Natural killer cell (primary cell): ENCODE measurements around the gene EXOSC3. TPM values are rescaled to one million over a fixed set of nuclear protein-coding genes. Genes with fewer than 3 reads are reported as not detected.
"Not testable (repeated sequence)": the region's sequence is repeated elsewhere in the genome, so short reads cannot be mapped to it uniquely, and the experiment has no call there.

Source experiments
- ATAC-seq, 3 donors: fragments of 150-1000 bp in 2 of 3; fragments of 200-7000 bp in 1 of 3; cut with Tn5 transposase; 1 replicate in 1 of 3; 2 replicates in 2 of 3; pipeline ENCODE4 v1.10.0; 2021; ENCODE audit warnings: mild to moderate bottlenecking in 2 of 3, moderate library complexity in 2 of 3
- DNase-seq, 2 donors: peaks; one replicate each; pipeline versions ENCODE4 v3.0.0 to v3.0.0-alpha.2; 2013 to 2021; ENCODE audit warnings: mixed read lengths in 1 of 2
- H3K27ac ChIP-seq: one replicate; pipeline ENCODE4 v1.5.1; 2013; ENCODE audit warnings: mild to moderate bottlenecking, low read length
- H3K27me3 ChIP-seq: one replicate; pipeline ENCODE4 v1.6.1; 2013; ENCODE audit warnings: low read length; ENCODE audit not compliant: control insufficient read depth, insufficient read depth
- H3K36me3 ChIP-seq: one replicate; pipeline ENCODE4 v1.6.1; 2013; ENCODE audit warnings: low read length; ENCODE audit not compliant: control insufficient read depth, insufficient read depth
- H3K4me1 ChIP-seq: one replicate; pipeline ENCODE4 v1.6.1; 2013; ENCODE audit warnings: low read length; ENCODE audit not compliant: control insufficient read depth, insufficient read depth
- H3K4me3 ChIP-seq: one replicate; pipeline ENCODE4 v1.5.1; 2013; ENCODE audit warnings: low read length
- H3K9me3 ChIP-seq: one replicate; pipeline ENCODE4 v1.6.1; 2013; ENCODE audit warnings: low read length; ENCODE audit not compliant: control insufficient read depth, insufficient read depth
- H3K27ac Mint-ChIP-seq, 2 donors: one replicate each; pipeline ENCODE4 v1.8.0; 2022; ENCODE audit warnings: mild to moderate bottlenecking in 2 of 2, mixed read lengths in 2 of 2, moderate library complexity in 1 of 2
- H3K27me3 Mint-ChIP-seq, 2 donors: one replicate each; pipeline ENCODE4 v1.8.0; 2022; ENCODE audit warnings: low read depth in 2 of 2, mixed read lengths in 2 of 2
- H3K36me3 Mint-ChIP-seq: one replicate; pipeline ENCODE4 v1.8.0; 2022; ENCODE audit warnings: mixed read lengths
- H3K4me1 Mint-ChIP-seq, 2 donors: one replicate each; pipeline ENCODE4 v1.8.0; 2022; ENCODE audit warnings: mixed read lengths in 2 of 2
- H3K4me3 Mint-ChIP-seq: one replicate; pipeline ENCODE4 v1.8.0; 2022; ENCODE audit warnings: mild to moderate bottlenecking, moderate library complexity, mixed read lengths
- H3K9me3 Mint-ChIP-seq, 2 donors: one replicate each; pipeline ENCODE4 v1.8.0; 2022; ENCODE audit warnings: mixed read lengths in 2 of 2
- CTCF ChIP-seq: fragments of 200-600 bp; IDR thresholded peaks from one replicate; pipeline ENCODE4 v1.8.0; 2022; ENCODE audit warnings: antibody characterized with exemption
- WGBS: methylation state at CpG from one replicate; pipeline ENCODE4 v1.1.7; 2013; ENCODE audit warnings: missing lambda C conversion rate; ENCODE audit not compliant: insufficient coverage; 5-methylcytosine and 5-hydroxymethylcytosine counted together
- intact Hi-C: fragments of 100-400 bp; cut with micrococcal nuclease; formaldehyde crosslinking; loops from one replicate; pipeline ENCODE4 v1.14.2; 2022
- total RNA-seq, 4 donors: library from RNA; stranded (reverse); fragments of 120-200 nt in 1 of 4; gene quantifications; one replicate each; pipeline versions ENCODE4 v1.2.3 to v1.2.4, GENCODE V29; 2013 to 2022

EXOSC3 gene
- total RNA-seq, 3 donors from 2014 or later (not counting 1 experiment from before 2014, with no cell fraction given) = 20.3 to 42.7 (median 24.5) TPM

GRCh38 chr9:37818849-37819248 is 34.0 kb upstream of the EXOSC3 start:
- H3K27ac Mint-ChIP-seq = peak overlapping the region in 1 of 2 donors; percentile 57
- H3K36me3 Mint-ChIP-seq = peaks cover 10% of the 10 kb centered on the region
- no peak for DNase-seq
- H3K4me1 ChIP-seq = no peaks in the 10 kb centered on the region
- no peak overlapping the region for H3K4me3 ChIP-seq
- no peak for TF ChIP-seq CTCF
- H3K27me3 ChIP-seq = no peaks in the 10 kb centered on the region
- peaks cover 0 to 6% of the 10 kb centered on the region in 2 donors for H3K4me1 Mint-ChIP-seq
- no peak overlapping the region for H3K4me3 Mint-ChIP-seq
- WGBS = 100% methylated on average over 1 of the region's 2 CpGs
- no peak overlapping the region for H3K27ac ChIP-seq
- peaks cover 15% of the 10 kb centered on the region for H3K36me3 ChIP-seq
- intact Hi-C loops = no loop called here
- H3K9me3 ChIP-seq = no peaks in the 10 kb centered on the region
- no peak for ATAC-seq
- H3K27me3 Mint-ChIP-seq = no peaks in the 10 kb centered on the region
- H3K9me3 Mint-ChIP-seq = no peaks in the 10 kb centered on the region

GRCh38 chr9:37812773-37813379 is 28.0 kb upstream of the EXOSC3 start:
- Histone ChIP-seq H3K36me3 (no peaks in the 10 kb centered on the region), H3K27ac (no peak overlapping the region), H3K9me3 (no peaks in the 10 kb centered on the region), H3K27me3 (no peaks in the 10 kb centered on the region), H3K4me1 (no peaks in the 10 kb centered on the region), H3K4me3 (no peak overlapping the region)
- Mint-ChIP-seq H3K4me3 (no peak overlapping the region), H3K36me3 (no peaks in the 10 kb centered on the region), H3K27me3 (no peaks in the 10 kb centered on the region), H3K4me1 (peaks cover 5 to 18% of the 10 kb centered on the region in 2 donors), H3K9me3 (no peaks in the 10 kb centered on the region), H3K27ac (no peak overlapping the region)
- no peak for DNase-seq
- WGBS = 100% methylated on average over 3 of the region's 5 CpGs
- no peak for ATAC-seq
- intact Hi-C loops = no loop called here
- TF ChIP-seq CTCF = no peak

GRCh38 chr9:37811906-37812476 is 27.1 kb upstream of the EXOSC3 start:
- Histone ChIP-seq H3K9me3 (no peaks in the 10 kb centered on the region), H3K36me3 (no peaks in the 10 kb centered on the region), H3K27me3 (no peaks in the 10 kb centered on the region), H3K4me3 (no peak overlapping the region), H3K4me1 (no peaks in the 10 kb centered on the region), H3K27ac (no peak overlapping the region)
- no peak for TF ChIP-seq CTCF
- ATAC-seq = no peak
- no peak overlapping the region for H3K4me3 Mint-ChIP-seq
- peak overlapping the region; percentile 13 to 18 for H3K27ac Mint-ChIP-seq
- H3K27me3 Mint-ChIP-seq = no peaks in the 10 kb centered on the region
- intact Hi-C loops = no loop called here
- DNase-seq = no peak
- H3K36me3 Mint-ChIP-seq = no peaks in the 10 kb centered on the region
- 98% methylated on average over 6 of the region's 6 CpGs for WGBS
- no peaks in the 10 kb centered on the region for H3K9me3 Mint-ChIP-seq
- H3K4me1 Mint-ChIP-seq = peaks cover 5 to 18% of the 10 kb centered on the region in 2 donors

GRCh38 chr9:37809676-37810075 is 24.8 kb upstream of the EXOSC3 start:
- H3K9me3 ChIP-seq, H3K27ac ChIP-seq, H3K36me3 ChIP-seq, H3K4me3 ChIP-seq, H3K4me3 Mint-ChIP-seq, DNase-seq, H3K27me3 ChIP-seq, H3K4me1 ChIP-seq, H3K27me3 Mint-ChIP-seq, H3K36me3 Mint-ChIP-seq, intact Hi-C loops, H3K9me3 Mint-ChIP-seq, ATAC-seq, H3K27ac Mint-ChIP-seq: not testable (repeated sequence)
- peaks cover 17 to 29% of the 10 kb centered on the region in 2 donors for H3K4me1 Mint-ChIP-seq
- over 99% methylated on average over 15 of the region's 15 CpGs for WGBS
